Measurements from ENCODE around the gene WNK4. TPM values are rescaled to one million over a fixed set of nuclear protein-coding genes. Genes with fewer than 3 reads are reported as not detected.
A peak's percentile ranks its signal among the peaks of the same experiment; 100 is the strongest.

The WNK4 gene
- total and polyA plus RNA-seq, 10 of the 15 experiments (the other 5 are each of a cell fraction or from before 2014, with no cell fraction given) = 0.06 to 0.29 (median 0.13) TPM; not detected in 5

GRCh38 chr17:42832934-42833766, 52.7 kb downstream of the WNK4 start, which contains the start of gene PSME3 (continued):
- TF ChIP-seq ATF2 (IDR thresholded peaks at IDR 0.05; ENCODE audit: low read length) = no peak
- no peak for TF ChIP-seq ZNF274 (IDR thresholded peaks at IDR 0.05; ENCODE audit: insufficient read depth, insufficient read length)
- no peak for TF ChIP-seq PRDM15 (CRISPR knock-in tag; IDR thresholded peaks at IDR 0.05)
- TF ChIP-seq NKRF (conservative IDR thresholded peaks at IDR 0.05) = peak; percentile 98

Measured in GM12878 (cell line).